Nucleus accumbens (tissue), 56 donors: ENCODE results near the gene COL1A2.

Experiments used
- DNase-seq, 56 donors: peaks; one replicate each; lab custom pipeline; 2025; lab: John Stamatoyannopoulos, UW

Gene COL1A2

DNA sequence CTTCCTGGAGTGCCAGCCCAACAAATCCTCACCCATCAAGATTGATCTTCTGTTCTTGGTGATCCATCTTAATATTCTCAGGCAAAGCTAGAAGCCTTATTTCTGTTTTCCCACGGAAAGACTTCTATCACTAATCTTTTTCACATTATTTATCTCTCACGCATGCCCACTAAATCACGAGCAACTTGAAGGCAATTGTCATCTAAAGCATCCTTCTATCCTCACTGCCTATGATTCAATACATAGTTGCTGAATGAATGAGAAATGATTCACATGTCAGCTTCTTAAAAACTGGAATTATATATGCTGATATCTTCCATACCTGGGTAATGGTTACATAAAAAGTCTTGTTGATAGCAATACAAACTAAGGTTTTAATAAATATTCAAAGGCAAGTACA, 12.6 kb upstream of the COL1A2 start:
- DNase-seq = no peak

- no peak for DNase-seq
These were observed 11.9 kb upstream of the COL1A2 start for GRCh38 chr7:94382746-94383145.

DNA sequence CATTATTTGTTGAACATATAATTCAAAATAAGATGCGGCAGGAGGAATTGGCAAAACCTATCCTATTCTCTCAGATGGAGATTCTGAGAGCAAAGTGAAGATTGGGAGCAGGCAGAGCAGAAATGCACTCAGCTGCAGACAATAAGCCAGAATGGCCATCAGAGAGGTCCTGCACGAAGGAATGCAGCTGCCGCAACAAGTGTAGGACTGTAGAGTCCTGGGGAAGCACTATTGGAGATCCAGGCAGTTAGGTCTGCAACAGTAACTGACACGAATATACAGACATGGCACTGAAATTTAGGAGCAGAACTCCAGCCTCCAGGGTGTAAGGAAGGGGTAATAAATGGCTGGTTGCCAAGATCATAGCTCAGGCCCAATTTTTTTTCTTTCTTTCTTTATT, 10.4 kb upstream of the COL1A2 start:
- no peak for DNase-seq

DNA sequence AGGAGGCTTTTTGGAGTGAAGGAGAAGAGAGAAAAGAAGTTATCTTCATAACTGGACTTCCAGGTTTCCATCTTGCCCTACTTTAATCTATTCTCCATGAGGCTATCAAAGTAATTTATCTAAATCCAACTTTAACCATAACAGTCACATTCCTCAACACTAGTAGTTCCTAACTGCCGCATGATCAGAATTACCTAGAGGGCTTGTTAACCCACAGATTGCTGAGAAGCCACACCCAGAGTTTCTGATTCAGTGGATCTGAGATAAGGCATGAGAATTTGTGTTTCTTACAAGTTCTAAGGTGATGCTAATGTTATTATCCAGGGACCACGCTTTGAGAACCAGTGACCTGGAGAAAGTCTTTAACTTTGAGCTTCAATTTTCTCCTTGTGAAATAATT, 8.3 kb upstream of the COL1A2 start:
- DNase-seq = no peak

GRCh38 chr7:94388540-94388939, 6.2 kb upstream of the COL1A2 start:
- DNase-seq = no peak

GRCh38 chr7:94389381-94389780, 5.3 kb upstream of the COL1A2 start:
- DNase-seq = no peak

GRCh38 chr7:94391726-94392392, 2.8 kb upstream of the COL1A2 start:
- no peak for DNase-seq

DNA sequence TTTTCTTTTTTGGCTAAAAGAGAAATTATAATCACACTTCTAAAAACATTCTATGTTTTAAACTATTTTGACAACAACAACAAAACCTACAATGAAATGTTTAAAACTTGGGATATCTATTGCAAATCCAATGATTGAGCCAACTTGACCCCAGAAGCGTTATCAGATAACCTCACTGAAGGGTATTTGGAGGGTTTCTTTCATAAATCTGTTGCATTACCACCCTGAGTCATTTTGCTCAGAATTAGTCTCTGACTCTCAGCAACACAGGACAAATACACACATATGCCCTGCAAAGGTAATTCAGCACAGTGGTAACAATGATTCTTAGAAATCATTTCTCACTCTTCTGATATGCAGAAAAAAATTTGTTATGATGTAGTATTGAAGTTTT, 2.3 kb upstream of the COL1A2 start:
- DNase-seq = no peak

DNA sequence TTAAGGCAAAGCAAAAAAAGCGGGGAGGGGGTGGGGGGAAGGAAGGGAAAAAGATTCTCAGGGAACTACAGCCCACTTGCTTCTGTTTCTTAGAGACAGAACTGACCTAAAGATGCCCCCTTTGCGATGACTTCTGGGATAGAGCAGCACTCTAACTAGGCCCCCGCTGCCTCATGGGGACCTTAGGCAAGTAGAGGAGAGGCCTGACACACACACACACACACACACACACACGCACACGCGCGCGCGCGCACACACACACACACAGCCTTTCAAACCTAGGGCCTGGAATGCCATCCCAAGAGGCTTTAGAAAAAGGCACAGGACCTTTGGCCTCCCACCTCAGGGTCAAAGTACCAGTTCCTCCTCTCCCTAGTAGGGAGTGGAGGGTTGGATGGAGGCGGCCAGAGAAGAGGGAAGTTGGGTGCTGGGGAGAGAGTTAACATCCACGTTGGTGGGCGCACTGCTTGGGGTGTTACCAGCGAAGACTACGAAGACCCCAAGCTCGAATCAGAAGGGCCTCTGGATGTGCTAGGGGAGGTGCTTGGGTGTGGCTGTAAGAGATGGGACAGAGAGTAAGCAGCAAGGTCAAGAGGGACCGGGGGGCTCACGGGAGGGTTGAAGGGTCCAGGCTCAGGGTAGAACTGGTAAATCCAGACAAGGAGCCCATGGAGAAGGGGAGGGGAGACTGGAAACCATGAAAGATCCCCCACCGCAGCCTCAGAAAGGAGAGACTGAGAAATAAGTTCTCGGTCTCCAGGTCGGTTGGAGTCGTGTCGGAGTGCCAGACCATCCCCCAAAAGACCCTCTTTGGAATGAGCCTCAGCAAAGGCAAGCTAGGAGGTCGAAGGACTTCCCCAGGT, 1.2 kb upstream of the COL1A2 start:
- DNase-seq = no peak

DNA sequence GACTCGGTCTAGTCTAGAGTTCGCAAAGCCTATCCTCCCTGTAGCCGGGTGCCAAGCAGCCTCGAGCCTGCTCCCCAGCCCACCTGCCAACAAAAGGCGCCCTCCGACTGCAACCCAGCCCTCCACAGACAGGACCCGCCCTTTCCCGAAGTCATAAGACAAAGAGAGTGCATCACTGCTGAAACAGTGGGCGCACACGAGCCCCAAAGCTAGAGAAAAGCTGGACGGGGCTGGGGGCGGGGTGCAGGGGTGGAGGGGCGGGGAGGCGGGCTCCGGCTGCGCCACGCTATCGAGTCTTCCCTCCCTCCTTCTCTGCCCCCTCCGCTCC, 622 bp upstream of the COL1A2 start:
- no peak for DNase-seq

DNA sequence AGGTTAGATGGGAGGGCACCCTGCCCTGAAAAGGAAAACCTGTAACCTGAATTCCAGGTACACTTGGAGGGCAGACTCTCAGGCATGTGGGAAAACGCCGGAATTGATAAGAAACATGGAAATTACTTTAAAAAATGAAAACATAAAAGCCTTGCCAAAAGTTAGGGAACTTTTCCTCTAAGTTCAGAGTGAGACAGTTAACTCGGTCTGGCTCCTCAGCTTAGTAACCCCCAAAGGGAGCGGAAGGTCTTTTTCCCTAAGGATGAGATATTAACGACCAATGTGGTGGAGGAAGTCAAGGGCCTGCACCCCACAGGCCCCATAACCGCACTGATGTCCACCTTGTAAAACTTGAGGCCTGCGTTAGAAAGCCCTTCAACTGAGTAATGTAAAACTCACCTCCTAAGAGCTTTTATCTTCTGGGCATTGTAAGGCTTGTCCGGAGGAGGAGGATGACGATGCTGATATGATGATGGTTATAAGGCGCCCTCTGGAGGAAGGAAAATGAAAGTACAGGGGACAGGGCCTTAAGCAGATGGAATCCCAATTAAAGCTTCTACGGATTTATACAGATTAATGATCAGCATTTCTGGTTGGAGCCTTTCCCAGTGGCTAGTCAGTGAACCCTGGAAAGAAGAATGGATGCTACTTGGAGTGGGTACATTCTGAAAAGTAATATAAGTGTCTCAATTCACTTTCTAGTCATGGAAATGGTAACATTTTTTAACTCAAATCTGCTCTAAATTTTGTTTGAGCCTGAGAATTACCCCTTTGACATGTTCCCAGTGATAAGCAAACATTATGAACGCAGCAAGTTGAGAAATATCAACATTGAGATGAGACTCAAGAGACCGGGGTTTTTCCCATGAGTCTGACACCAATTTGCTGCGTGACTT, 694 bp downstream of the COL1A2 start:
- peak in 4 of 56 donors; percentile 1 to 23 (median 10) for DNase-seq

GRCh38 chr7:94396037-94396431, 1.3 kb downstream of the COL1A2 start:
- no peak for DNase-seq

DNA sequence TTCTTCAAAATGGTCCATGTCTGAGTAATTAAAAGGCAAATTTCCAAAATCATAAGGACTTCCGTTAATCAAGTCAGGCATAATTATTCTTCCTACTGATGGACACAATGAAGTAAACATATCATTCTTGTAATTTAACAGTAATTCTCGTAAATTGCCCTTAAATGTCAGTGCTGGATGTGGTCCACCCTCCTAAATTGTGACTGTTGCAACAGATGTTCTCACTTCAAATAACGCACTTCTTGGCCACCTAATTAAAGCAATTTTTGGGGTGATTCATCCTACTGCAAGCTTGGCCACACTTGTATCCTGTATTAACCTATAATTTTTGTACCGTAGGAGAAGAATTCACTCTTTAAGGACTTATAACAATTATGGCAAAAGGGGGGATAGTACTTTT, 1.9 kb downstream of the COL1A2 start:
- DNase-seq = no peak

DNA sequence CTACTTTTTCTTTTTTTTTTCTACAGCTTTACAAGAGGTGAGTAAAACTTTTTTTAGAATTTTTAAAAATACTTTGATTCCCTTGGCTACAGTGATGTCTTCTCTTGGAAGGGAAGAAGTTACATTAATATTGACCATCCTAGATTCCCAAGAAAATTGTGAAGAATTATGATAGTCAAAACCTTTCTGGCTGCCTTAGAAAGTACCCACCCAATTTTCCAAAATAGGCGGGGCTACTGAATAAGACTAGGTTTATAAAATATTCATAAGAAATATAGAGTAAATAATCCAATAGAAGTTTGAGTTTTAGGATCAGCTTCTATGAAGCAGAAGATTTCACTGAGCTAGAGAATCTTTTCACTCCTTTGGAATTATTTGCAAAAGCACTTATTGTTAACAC, 3.0 kb downstream of the COL1A2 start:
- DNase-seq = no peak

DNA sequence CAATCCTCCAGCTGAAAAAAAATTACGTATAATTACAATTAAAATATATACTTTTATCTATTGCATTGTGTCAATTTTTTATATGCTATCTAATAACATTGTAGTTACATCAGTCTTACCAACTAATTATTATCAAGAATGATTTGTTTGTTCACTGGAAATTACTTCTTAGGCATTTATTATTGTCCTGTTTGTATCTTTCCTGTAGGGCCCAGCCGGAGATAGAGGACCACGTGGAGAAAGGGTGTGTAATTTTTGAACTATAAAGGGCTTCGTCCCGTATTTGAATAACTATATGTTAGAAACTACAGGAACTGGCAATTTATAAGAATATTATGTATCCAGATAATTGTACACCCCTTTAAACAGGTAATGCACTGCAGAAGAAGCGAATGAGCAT, 4.1 kb downstream of the COL1A2 start:
- DNase-seq = no peak

DNA sequence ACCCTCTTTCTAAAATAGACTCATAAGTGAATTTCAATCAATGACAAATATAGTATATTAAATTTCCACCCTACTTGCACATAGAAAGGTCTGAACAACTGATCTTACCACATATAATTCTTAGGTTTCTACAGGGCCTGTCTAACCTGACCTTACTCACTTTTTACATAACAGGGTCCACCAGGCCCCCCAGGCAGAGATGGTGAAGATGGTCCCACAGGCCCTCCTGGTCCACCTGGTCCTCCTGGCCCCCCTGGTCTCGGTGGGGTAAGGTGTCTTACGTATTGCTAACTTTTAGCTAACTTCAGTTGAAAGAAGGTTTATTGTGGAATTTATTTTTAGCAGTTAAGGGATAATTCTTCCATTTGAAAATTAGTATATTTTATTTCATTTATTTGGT, 5.3 kb downstream of the COL1A2 start:
- DNase-seq = no peak

GRCh38 chr7:94400643-94401427, 6.1 kb downstream of the COL1A2 start:
- DNase-seq = no peak

- no peak for DNase-seq
These were observed 6.7 kb downstream of the COL1A2 start for GRCh38 chr7:94401428-94401814.

DNA sequence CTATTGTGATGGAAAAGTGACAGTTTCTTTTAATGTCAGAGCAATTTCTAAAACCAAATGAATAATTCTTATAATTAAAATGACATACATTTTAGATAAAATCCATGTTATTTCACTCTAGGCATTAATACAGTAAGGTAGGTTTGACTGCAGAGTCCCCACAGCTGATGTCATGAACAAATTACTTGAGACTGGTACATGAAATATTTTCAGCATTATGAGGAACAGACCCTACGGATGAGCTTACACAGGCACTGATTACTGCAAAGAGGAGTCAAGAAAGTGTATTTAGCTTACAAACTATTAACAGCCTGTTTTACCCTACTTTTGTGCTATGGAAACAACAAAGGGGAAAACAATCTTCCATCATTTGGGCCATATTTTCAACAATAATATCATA, 8.9 kb downstream of the COL1A2 start:
- DNase-seq = no peak

- DNase-seq = no peak
These were observed 10.8 kb downstream of the COL1A2 start for GRCh38 chr7:94405506-94405905.

DNA sequence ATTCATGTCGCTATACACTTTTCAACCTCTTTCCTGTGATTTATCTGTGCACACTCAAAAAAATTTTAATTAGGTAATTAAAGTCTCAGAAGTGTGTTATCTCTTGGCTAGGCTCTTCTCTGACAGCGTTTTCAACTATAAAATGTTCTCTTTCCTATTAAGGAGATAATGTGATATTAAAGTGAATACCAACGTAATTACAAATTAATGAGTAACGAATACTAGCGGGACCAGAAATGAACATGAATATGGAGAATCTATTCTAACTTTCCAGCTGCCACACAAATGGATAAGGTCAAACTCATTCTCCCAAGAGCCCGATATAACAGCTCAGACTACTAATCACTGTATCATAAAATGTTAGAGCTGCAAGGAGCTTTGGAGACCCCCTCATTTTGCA, 12.0 kb downstream of the COL1A2 start:
- no peak for DNase-seq
